ENCODE results near the gene SRC.

Gene SRC

GRCh38 chr20:37345339-37346235, at the start of gene SRC:
Gene SRC (plus strand): TSS chr20:37346140. CDS start chr20:37384154, 38,014 bp downstream.
- DNase-seq, result no peak

- peak in 1 of 2 experiments; percentile 27 for DNase-seq
Observed at GRCh38 chr20:37296371-37296770, 49.6 kb upstream of the SRC start.

- DNase-seq, result no peak
Observed at GRCh38 chr20:37297066-37297736, 48.7 kb upstream of the SRC start.

GRCh38 chr20:37298190-37298939, 47.6 kb upstream of the SRC start:
- DNase-seq, result no peak

- no peak for DNase-seq
Observed at GRCh38 chr20:37299718-37300528, 46.0 kb upstream of the SRC start.

- DNase-seq, result no peak
Observed at GRCh38 chr20:37301120-37301519, 44.8 kb upstream of the SRC start.

GRCh38 chr20:37301558-37301957, 44.4 kb upstream of the SRC start:
- DNase-seq, result no peak

GRCh38 chr20:37302981-37303380, 43.0 kb upstream of the SRC start:
- DNase-seq, result no peak

- no peak for DNase-seq
Observed at GRCh38 chr20:37303637-37304036, 42.3 kb upstream of the SRC start.

- DNase-seq, result no peak
Observed at GRCh38 chr20:37305079-37305478, 40.9 kb upstream of the SRC start.

- no peak for DNase-seq
Observed at GRCh38 chr20:37305839-37306238, 40.1 kb upstream of the SRC start.

- DNase-seq, result no peak
Observed at GRCh38 chr20:37308086-37309050, 37.6 kb upstream of the SRC start.

GRCh38 chr20:37309290-37309689, 36.6 kb upstream of the SRC start:
- DNase-seq, result no peak

GRCh38 chr20:37309936-37310590, 35.9 kb upstream of the SRC start:
- DNase-seq, result no peak

GRCh38 chr20:37310951-37311350, 35.0 kb upstream of the SRC start:
- DNase-seq, result no peak

- no peak for DNase-seq
Observed at GRCh38 chr20:37311710-37312355, 34.1 kb upstream of the SRC start.

GRCh38 chr20:37313546-37314091, 32.3 kb upstream of the SRC start:
- no peak for DNase-seq

- no peak for DNase-seq
Observed at GRCh38 chr20:37314099-37314498, 31.8 kb upstream of the SRC start.

- DNase-seq, result no peak
Observed at GRCh38 chr20:37314617-37315016, 31.3 kb upstream of the SRC start.

- no peak for DNase-seq
Observed at GRCh38 chr20:37315021-37315451, 30.9 kb upstream of the SRC start.

Measured in Kasumi-1 (cell line).